Common myeloid progenitor, CD34-positive (primary cell): ENCODE data around the gene TBC1D22B.

ENCODE experiments used
- CTCF ChIA-PET: fragments of 350-600 bp; sonication (Branson Sonifier 250); formaldehyde crosslinking; loops from one replicate; lab custom pipeline; 2021; ENCODE audit warnings: antibody characterized with exemption; lab: Charles Lee
- POLR2A ChIA-PET: fragments of 350-600 bp; sonication (Branson Sonifier 250); formaldehyde crosslinking; loops from one replicate; lab custom pipeline; 2021; ENCODE audit warnings: antibody characterized with exemption; lab: Charles Lee
- DNase-seq, 3 donors: peaks; one replicate each; pipeline versions ENCODE4 v3.0.0 to v3.0.0-alpha.2; 2013
- H3K27ac ChIP-seq, 2 experiments: 1 replicate in 1 of 2; 2 replicates in 1 of 2; pipeline ENCODE4 v1.7.0; 2013; ENCODE audit warnings: inconsistent platforms in 2 of 2, low read length in 2 of 2, mild to moderate bottlenecking in 2 of 2, low read depth in 1 of 2, moderate library complexity in 1 of 2; ENCODE audit not compliant: severe bottlenecking in 2 of 2, insufficient read depth in 1 of 2, poor library complexity in 1 of 2
- H3K27me3 ChIP-seq, 5 experiments: replicated peaks in 2 of 5; 1 replicate in 3 of 5; 2 replicates in 2 of 5; pipeline versions ENCODE4 v1.6.1 to v1.7.0; 2013; ENCODE audit warnings: low read length in 4 of 5, mild to moderate bottlenecking in 2 of 5, moderate library complexity in 2 of 5, inconsistent platforms in 1 of 5; ENCODE audit not compliant: insufficient read depth in 5 of 5, control insufficient read depth in 4 of 5
- H3K36me3 ChIP-seq, 4 experiments: 1 replicate in 2 of 4; 2 replicates in 2 of 4; pipeline versions ENCODE4 v1.6.1 to v1.7.0; 2013; ENCODE audit warnings: low read length in 3 of 4, control low read depth in 1 of 4, mild to moderate bottlenecking in 1 of 4; ENCODE audit not compliant: control insufficient read depth in 4 of 4, insufficient read depth in 4 of 4
- H3K4me1 ChIP-seq, 4 experiments: 1 replicate in 3 of 4; 2 replicates in 1 of 4; pipeline versions ENCODE4 v1.6.1 to v1.7.1; 2013; ENCODE audit warnings: low read length in 3 of 4, mild to moderate bottlenecking in 3 of 4, control low read depth in 1 of 4, inconsistent platforms in 1 of 4, moderate library complexity in 1 of 4; ENCODE audit not compliant: control insufficient read depth in 4 of 4, insufficient read depth in 4 of 4; ENCODE audit errors: control extremely low read depth in 1 of 4
- H3K4me3 ChIP-seq, 7 experiments: 1 replicate in 4 of 7; 2 replicates in 3 of 7; pipeline versions ENCODE4 v1.5.1 to v1.7.0; 2013; ENCODE audit warnings: mild to moderate bottlenecking in 7 of 7, low read length in 6 of 7, moderate library complexity in 6 of 7, inconsistent platforms in 2 of 7, low read depth in 2 of 7, control low read depth in 1 of 7; ENCODE audit not compliant: insufficient read depth in 4 of 7, control insufficient read depth in 1 of 7; ENCODE audit errors: extremely low read depth in 1 of 7
- H3K9me3 ChIP-seq, 5 experiments: 1 replicate in 4 of 5; 2 replicates in 1 of 5; pipeline versions ENCODE4 v1.6.1 to v1.7.1; 2013; ENCODE audit warnings: low read length in 4 of 5, mild to moderate bottlenecking in 2 of 5, inconsistent platforms in 1 of 5, low read depth in 1 of 5, moderate library complexity in 1 of 5; ENCODE audit not compliant: control insufficient read depth in 4 of 5, insufficient read depth in 2 of 5; ENCODE audit errors: control extremely low read depth in 1 of 5
- WGBS: methylation state at CpG from one replicate; pipeline ENCODE4 v1.1.5; 2013; ENCODE audit not compliant: insufficient coverage; 5-methylcytosine and 5-hydroxymethylcytosine counted together

TBC1D22B gene

DNA sequence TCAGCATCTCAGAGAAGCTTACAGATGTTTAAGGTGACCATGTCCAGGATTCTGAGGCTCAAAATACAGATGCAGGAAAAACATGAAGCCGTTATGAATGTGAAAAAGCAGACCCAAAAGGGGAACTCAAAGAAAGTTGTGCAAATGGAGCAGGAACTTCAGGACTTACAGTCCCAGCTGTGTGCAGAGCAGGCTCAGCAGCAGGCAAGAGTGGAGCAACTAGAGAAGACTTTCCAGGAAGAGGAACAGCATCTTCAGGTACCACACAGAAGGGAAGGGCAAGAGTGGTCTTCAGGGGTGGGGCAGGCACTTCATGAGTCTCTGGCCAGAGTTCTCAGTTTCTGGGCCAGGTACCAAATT is 111.4 kb downstream of the TBC1D22B start:
- POLR2A ChIA-PET = no interaction called here
- H3K9me3 ChIP-seq = no peaks in the 10 kb centered on the region

GRCh38 chr6:37369321-37370201 is 112.0 kb downstream of the TBC1D22B start:
- no peaks in the 10 kb centered on the region for H3K27me3 ChIP-seq
- H3K9me3 ChIP-seq = no peaks in the 10 kb centered on the region
- peaks cover 0 to 24% (median 7%) of the 10 kb centered on the region in 4 experiments for H3K4me1 ChIP-seq
- H3K27ac ChIP-seq = no peak overlapping the region
- no peak overlapping the region for H3K4me3 ChIP-seq
- ChIA-PET CTCF (interaction anchor here (1.0 to 2.3 kb wide), 3 partner anchors 8 to 13 kb away, joined by 4 to 11 read pairs (median 4); no protein-coding TSS in a partner anchor), POLR2A (no interaction called here)
- H3K36me3 ChIP-seq = peaks cover 23 to 56% (median 38%) of the 10 kb centered on the region in 4 experiments
- DNase-seq = no peak
- no CpG with 5 or more reads among the region's 1 CpG for WGBS

More for the DNA sequence above, 111.4 kb downstream of the TBC1D22B start:
- H3K27ac ChIP-seq = no peak overlapping the region
- 36% methylated on average over 1 of the region's 1 CpG for WGBS
- no peak overlapping the region for H3K4me3 ChIP-seq
- CTCF ChIA-PET = interaction anchor here (1.0 to 2.3 kb wide), 3 partner anchors 8 to 14 kb away, joined by 4 to 11 read pairs (median 4); no protein-coding TSS in a partner anchor
- DNase-seq = no peak
- peaks cover 0 to 24% (median 7%) of the 10 kb centered on the region in 4 experiments for H3K4me1 ChIP-seq
- peaks cover 21 to 50% (median 36%) of the 10 kb centered on the region in 4 experiments for H3K36me3 ChIP-seq
- H3K27me3 ChIP-seq = no peaks in the 10 kb centered on the region

DNA sequence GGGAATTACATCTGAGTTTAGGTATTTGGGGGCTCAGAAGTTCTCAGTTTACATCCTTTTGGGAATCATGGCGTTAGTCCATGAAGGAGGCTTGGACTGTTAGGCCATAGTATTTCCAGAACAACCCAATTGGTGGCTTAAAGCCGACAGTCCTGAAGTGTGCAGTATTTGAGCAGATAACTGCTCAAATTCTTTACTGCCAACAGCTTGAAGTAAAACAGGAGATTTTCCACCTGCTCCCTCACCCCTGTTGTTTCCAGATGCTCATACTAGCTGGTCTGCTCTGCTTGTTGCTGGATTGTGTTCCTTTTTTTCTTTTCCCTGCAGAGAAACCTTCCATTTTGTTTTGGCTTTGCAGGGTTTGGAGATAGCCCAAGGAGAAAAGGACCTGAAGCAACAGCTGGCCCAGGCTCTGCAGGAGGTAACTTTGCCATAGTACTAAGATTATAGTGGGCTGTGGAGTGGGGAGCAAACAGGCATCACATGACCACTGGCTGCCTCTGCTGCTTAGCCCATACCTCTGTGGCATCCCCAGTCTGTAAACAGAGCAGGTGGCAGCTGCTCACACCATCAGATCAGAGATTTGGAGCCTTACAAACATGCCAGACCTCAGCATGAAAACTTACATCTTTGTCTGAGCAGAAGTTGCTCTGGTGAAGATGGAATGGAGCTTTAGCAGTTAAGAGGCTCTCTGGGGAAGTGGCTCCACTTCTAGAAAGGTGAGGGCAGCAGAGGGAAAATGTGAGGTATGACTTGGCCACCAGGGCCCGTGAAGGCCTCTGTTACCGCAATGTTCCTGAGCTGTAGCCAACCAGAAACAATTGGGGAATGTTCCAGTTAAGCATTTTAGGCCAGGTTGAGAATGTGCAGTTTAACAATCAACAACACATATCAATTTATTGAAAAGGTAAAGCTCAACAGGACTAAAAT is 113.8 kb downstream of the TBC1D22B start:
- DNase-seq = no peak
- Histone ChIP-seq H3K4me3 (no peak overlapping the region), H3K27ac (no peak overlapping the region), H3K36me3 (peaks cover 29 to 71% (median 53%) of the 10 kb centered on the region in 4 experiments), H3K27me3 (no peaks in the 10 kb centered on the region), H3K4me1 (peaks cover 0 to 12% (median 6%) of the 10 kb centered on the region in 4 experiments), H3K9me3 (no peaks in the 10 kb centered on the region)
- POLR2A ChIA-PET = no interaction called here
- 100% methylated on average over 2 of the region's 4 CpGs for WGBS
- CTCF ChIA-PET = interaction anchor here (1.4 to 3.4 kb wide), 3 partner anchors 9 to 11 kb away, joined by 5 to 17 read pairs (median 11); no protein-coding TSS in a partner anchor

DNA sequence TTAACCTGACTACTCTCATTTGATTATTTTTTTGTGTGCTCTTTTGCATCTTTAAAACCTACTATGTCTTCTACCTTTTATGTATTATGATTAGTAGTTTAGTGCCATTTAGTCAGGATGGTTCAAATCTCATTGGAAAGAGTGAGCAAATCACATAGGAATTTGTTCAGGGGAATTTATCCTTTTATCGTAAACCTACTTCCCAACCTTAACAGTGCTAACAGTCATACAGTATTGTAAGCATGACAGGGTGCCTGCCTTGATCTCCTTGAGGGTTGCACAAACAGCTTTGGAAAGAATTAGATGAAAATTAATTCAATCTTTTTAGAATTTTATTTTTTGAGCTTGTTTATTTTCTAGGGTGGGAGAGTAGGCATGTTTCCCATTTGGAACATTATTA is 114.5 kb downstream of the TBC1D22B start:
- CTCF ChIA-PET = interaction anchor here (1.2 to 3.4 kb wide), 3 partner anchors 9 to 52 kb away, joined by 4 to 17 read pairs (median 5); no protein-coding TSS in a partner anchor
- Histone ChIP-seq H3K36me3 (peaks cover 29 to 78% (median 52%) of the 10 kb centered on the region in 4 experiments), H3K9me3 (no peaks in the 10 kb centered on the region), H3K4me3 (no peak overlapping the region), H3K27me3 (no peaks in the 10 kb centered on the region), H3K27ac (no peak overlapping the region), H3K4me1 (peaks cover 0 to 11% (median 4%) of the 10 kb centered on the region in 4 experiments)
- POLR2A ChIA-PET = no interaction called here
- no CpG with 5 or more reads among the region's 1 CpG for WGBS
- DNase-seq = no peak

GRCh38 chr6:37373822-37374471 is 116.4 kb downstream of the TBC1D22B start:
- Histone ChIP-seq H3K27ac (no peak overlapping the region), H3K36me3 (peaks cover 29 to 78% (median 53%) of the 10 kb centered on the region in 4 experiments), H3K9me3 (no peaks in the 10 kb centered on the region), H3K4me1 (peaks cover 0 to 7% (median 2%) of the 10 kb centered on the region in 4 experiments), H3K4me3 (no peak overlapping the region), H3K27me3 (no peaks in the 10 kb centered on the region)
- POLR2A ChIA-PET = no interaction called here
- WGBS = no CpG with 5 or more reads among the region's 1 CpG
- CTCF ChIA-PET = interaction anchor here (0.8 to 3.4 kb wide), 5 partner anchors 8 to 48 kb away, joined by 3 to 17 read pairs (median 3); no protein-coding TSS in a partner anchor
- no peak for DNase-seq

DNA sequence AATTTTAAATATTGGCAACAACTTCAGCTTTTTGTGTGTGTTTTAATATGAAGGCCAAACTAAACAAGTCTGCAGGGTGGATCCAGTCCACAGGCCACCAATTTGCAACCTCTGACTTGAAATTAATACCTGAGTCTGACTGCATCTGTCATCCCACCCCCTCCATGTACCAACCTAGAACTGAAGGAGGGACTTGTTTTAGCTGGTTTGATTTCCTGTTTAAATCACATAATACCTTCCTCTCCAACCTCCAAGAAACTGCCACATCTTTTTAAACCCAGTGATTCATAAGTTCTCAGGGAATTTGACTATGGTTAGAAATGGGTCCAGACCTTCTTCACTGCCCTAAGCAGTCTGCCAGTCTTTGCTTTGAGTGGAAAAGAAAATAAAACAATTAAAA is 117.8 kb downstream of the TBC1D22B start:
- no peak for DNase-seq
- Histone ChIP-seq H3K36me3 (peaks cover 19 to 74% (median 47%) of the 10 kb centered on the region in 4 experiments), H3K9me3 (no peaks in the 10 kb centered on the region), H3K4me3 (no peak overlapping the region), H3K27me3 (no peaks in the 10 kb centered on the region), H3K27ac (no peak overlapping the region), H3K4me1 (no peaks in the 10 kb centered on the region)
- CTCF ChIA-PET = interaction anchor here (1.4 kb wide), 1 partner anchor 12 kb away, joined by 3 read pairs; no protein-coding TSS in a partner anchor
- POLR2A ChIA-PET = interaction anchor here (0.5 to 0.6 kb wide), 2 partner anchors 164 to 229 kb away, joined by 3 read pairs; no protein-coding TSS in a partner anchor
